HG03108 (cell line): ENCODE results near the gene SLC2A9.

Experiments used
- ATAC-seq: cut with Tn5 transposase; IDR thresholded peaks from one replicate; pipeline ENCODE4 v1.9.1; 2021; ENCODE audit warnings: moderate library complexity; ENCODE audit not compliant: unreplicated experiment

Gene SLC2A9

GRCh38 chr4:9969526-9970398 lies 51.5 kb downstream of the SLC2A9 start:
- no peak for ATAC-seq

- ATAC-seq, result no peak
These were observed 52.8 kb downstream of the SLC2A9 start for GRCh38 chr4:9968472-9968871.

- ATAC-seq, result no peak
These were observed 56.4 kb downstream of the SLC2A9 start for GRCh38 chr4:9964879-9965278.

GRCh38 chr4:9963328-9963727 lies 58.0 kb downstream of the SLC2A9 start:
- no peak for ATAC-seq

- ATAC-seq, result no peak
These were observed 58.5 kb downstream of the SLC2A9 start for GRCh38 chr4:9962611-9963314.

- ATAC-seq, result no peak
These were observed 66.8 kb downstream of the SLC2A9 start for GRCh38 chr4:9954468-9954867.

- ATAC-seq, result no peak
These were observed 68.2 kb downstream of the SLC2A9 start for GRCh38 chr4:9953089-9953488.

- no peak for ATAC-seq
These were observed 68.8 kb downstream of the SLC2A9 start for GRCh38 chr4:9952415-9952950.

GRCh38 chr4:9949573-9949972 lies 71.7 kb downstream of the SLC2A9 start:
- ATAC-seq, result no peak

GRCh38 chr4:9947168-9948062 lies 73.9 kb downstream of the SLC2A9 start:
- ATAC-seq, result no peak

- no peak for ATAC-seq
These were observed 75.1 kb downstream of the SLC2A9 start for GRCh38 chr4:9946170-9946569.

- no peak for ATAC-seq
These were observed 76.6 kb downstream of the SLC2A9 start for GRCh38 chr4:9944431-9945425.

GRCh38 chr4:9943761-9944160 lies 77.5 kb downstream of the SLC2A9 start:
- ATAC-seq, result no peak

GRCh38 chr4:9942921-9943600 lies 78.2 kb downstream of the SLC2A9 start:
- ATAC-seq, result no peak

GRCh38 chr4:9942139-9942538 lies 79.2 kb downstream of the SLC2A9 start:
- no peak for ATAC-seq

GRCh38 chr4:9940041-9940440 lies 81.3 kb downstream of the SLC2A9 start:
- no peak for ATAC-seq

- ATAC-seq, result no peak
These were observed 82.4 kb downstream of the SLC2A9 start for GRCh38 chr4:9938933-9939332.

- no peak for ATAC-seq
These were observed 84.2 kb downstream of the SLC2A9 start for GRCh38 chr4:9937078-9937477.

GRCh38 chr4:9936129-9936644 lies 85.1 kb downstream of the SLC2A9 start:
- ATAC-seq, result no peak
